Esophagus squamous epithelium (tissue), 5 donors: ENCODE results near the gene HMGCL. TPM values are rescaled to one million over a fixed set of nuclear protein-coding genes. Genes with fewer than 3 reads are reported as not detected.
"Not testable (repeated sequence)": the region's sequence is repeated elsewhere in the genome, so short reads cannot be mapped to it uniquely, and the experiment has no call there.

Experiments used
- DNase-seq: peaks from one replicate; lab custom pipeline; 2025; lab: John Stamatoyannopoulos, UW
- H3K27ac ChIP-seq, 4 donors: fragments of 200-600 bp; sonication (generic); one replicate each; pipeline ENCODE4 v1.5.1; 2016 to 2019; ENCODE audit warnings: mild to moderate bottlenecking in 1 of 4
- H3K27me3 ChIP-seq, 4 donors: fragments of 200-600 bp; sonication (generic); 1 replicate in 3 of 4; 2 replicates in 1 of 4; pipeline versions ENCODE4 v1.5.1 to v1.6.0; 2017 to 2021; ENCODE audit warnings: antibody characterized with exemption in 1 of 4
- H3K36me3 ChIP-seq, 3 donors: fragments of 200-600 bp; sonication (generic); one replicate each; pipeline ENCODE4 v1.5.1; 2016 to 2019
- H3K4me1 ChIP-seq, 3 donors: fragments of 200-600 bp; sonication (generic); one replicate each; pipeline ENCODE4 v1.5.1; 2017 to 2019
- H3K4me3 ChIP-seq, 4 donors: fragments of 200-600 bp; sonication (generic); 1 replicate in 3 of 4; 2 replicates in 1 of 4; pipeline ENCODE4 v1.5.1; 2016 to 2019; ENCODE audit warnings: mild to moderate bottlenecking in 2 of 4, moderate library complexity in 1 of 4
- H3K9me3 ChIP-seq, 3 donors: fragments of 200-600 bp; sonication (generic); one replicate each; pipeline ENCODE4 v1.5.1; 2016 to 2019
- CTCF ChIP-seq, 6 experiments: fragments of 450-650 bp in 4 of 6; fragments of 200-600 bp in 2 of 6; sonication (generic) in 2 of 6; IDR thresholded peaks; one replicate each; pipeline ENCODE4 v1.5.1; 2016 to 2019; ENCODE audit warnings: antibody characterized with exemption in 6 of 6, mild to moderate bottlenecking in 4 of 6, moderate library complexity in 4 of 6
- POLR2A ChIP-seq, 4 donors: fragments of 450-650 bp; IDR thresholded peaks; one replicate each; pipeline ENCODE4 v1.6.1; 2017; ENCODE audit warnings: antibody characterized with exemption in 4 of 4, mild to moderate bottlenecking in 4 of 4, moderate library complexity in 3 of 4
- WGBS, 2 donors: methylation state at CpG; one replicate each; pipeline ENCODE4 v1.1.5; 2018; 5-methylcytosine and 5-hydroxymethylcytosine counted together
- intact Hi-C: fragments of 100-400 bp; cut with DNase I; formaldehyde crosslinking; loops from one replicate; pipeline ENCODE4 v1.15.0; 2022
- total RNA-seq, 4 donors: library from RNA; depleted of rRNA; stranded (reverse); fragments of >200 nt; gene quantifications; one replicate each; pipeline ENCODE4 v1.1.0, GENCODE V29; 2016
- donor health status: DM: yes; HTN: yes; CAD: no.

HMGCL gene
- total RNA-seq, 4 donors from 2014 or later, result 14.3 to 38.9 (median 26.6) TPM

- Histone ChIP-seq H3K9me3 (no peaks in the 10 kb centered on the region), H3K4me1 (peaks cover 32 to 70% (median 32%) of the 10 kb centered on the region in 3 donors), H3K36me3 (peaks cover 11 to 63% (median 30%) of the 10 kb centered on the region in 3 donors), H3K4me3 (no peak overlapping the region), H3K27me3 (no peaks in the 10 kb centered on the region), H3K27ac (peak overlapping the region in 1 of 4 donors; percentile 5)
- no peak for DNase-seq
- intact Hi-C loops, result no loop called here
- 54% methylated on average over 2 of the region's 16 CpGs; no CpG with 5 or more reads in 1 of the 2 donors for WGBS, 2 donors
- no peak for TF ChIP-seq CTCF (IDR thresholded peaks at IDR 0.05)
These were observed 29.4 kb downstream of the HMGCL start for GRCh38 chr1:23795676-23796465.

- H3K27ac ChIP-seq, H3K4me3 ChIP-seq, DNase-seq, H3K9me3 ChIP-seq, H3K27me3 ChIP-seq, intact Hi-C loops: not testable (repeated sequence)
- Histone ChIP-seq H3K4me1 (peaks cover 32 to 74% (median 37%) of the 10 kb centered on the region in 3 donors), H3K36me3 (peaks cover 11 to 63% (median 30%) of the 10 kb centered on the region in 3 donors)
- WGBS, 2 donors, result 87 to 91% methylated on average over 3 to 5 of the region's 9 CpGs
These were observed 30.5 kb downstream of the HMGCL start for GRCh38 chr1:23794732-23795182.

GRCh38 chr1:23793861-23794731, 31.1 kb downstream of the HMGCL start:
- Histone ChIP-seq H3K27me3 (no peaks in the 10 kb centered on the region), H3K27ac (peak overlapping the region in 2 of 4 donors; percentile 16 to 29), H3K4me3 (no peak overlapping the region), H3K36me3 (peaks cover 11 to 66% (median 30%) of the 10 kb centered on the region in 3 donors), H3K9me3 (no peaks in the 10 kb centered on the region), H3K4me1 (peaks cover 30 to 67% (median 30%) of the 10 kb centered on the region in 3 donors)
- intact Hi-C loops, result no loop called here
- 60 to 72% methylated on average over 2 to 8 of the region's 21 CpGs for WGBS, 2 donors
- no peak for DNase-seq
- TF ChIP-seq POLR2A (IDR thresholded peaks at IDR 0.05), result no peak
- TF ChIP-seq CTCF (IDR thresholded peaks at IDR 0.05), result no peak

DNA sequence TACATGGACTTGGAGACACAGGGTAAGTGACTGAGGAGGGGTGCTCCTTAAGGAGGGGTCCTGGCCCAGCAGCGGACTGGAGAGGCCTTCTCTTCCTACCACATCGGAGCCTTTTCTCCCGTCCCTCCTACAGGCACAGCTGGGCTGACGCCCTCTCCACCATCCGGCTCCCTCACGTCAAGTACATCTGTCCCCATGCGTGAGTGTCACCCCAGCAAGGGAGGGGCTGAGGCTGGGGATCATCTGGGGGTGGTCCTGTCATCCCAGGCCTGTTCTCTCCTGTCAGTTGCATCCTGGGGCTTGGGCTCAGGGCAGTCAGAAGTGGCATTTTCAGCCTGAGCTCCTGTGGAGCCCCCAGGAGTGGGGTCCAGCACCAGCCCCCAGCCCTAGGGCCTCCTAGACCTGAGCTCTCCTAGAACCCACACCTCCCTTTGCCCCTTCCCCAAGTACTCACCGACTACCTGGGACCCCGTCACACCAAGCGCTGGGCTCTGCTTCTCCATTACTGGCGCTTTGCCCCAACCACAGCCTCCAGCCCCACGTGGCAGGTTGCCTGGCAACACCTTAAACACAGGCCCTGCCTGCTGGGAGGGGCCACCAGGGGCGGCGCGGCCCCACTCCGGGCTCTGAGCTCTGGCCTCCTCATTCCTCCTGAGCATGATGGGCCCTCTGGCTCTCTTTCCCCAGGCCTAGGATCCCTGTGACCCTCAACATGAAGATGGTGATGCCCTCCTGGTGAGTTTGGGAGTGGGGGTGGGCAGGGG, 32.0 kb downstream of the HMGCL start:
- Histone ChIP-seq H3K9me3 (no peaks in the 10 kb centered on the region), H3K4me1 (peaks cover 21 to 58% (median 26%) of the 10 kb centered on the region in 3 donors), H3K27ac (peak overlapping the region in 2 of 4 donors; percentile 16 to 90), H3K27me3 (no peaks in the 10 kb centered on the region), H3K36me3 (peaks cover 11 to 68% (median 30%) of the 10 kb centered on the region in 3 donors), H3K4me3 (peak overlapping the region in 1 of 4 donors; percentile 89)
- intact Hi-C loops, result no loop called here
- WGBS, 2 donors, result 68 to 77% methylated on average over 7 to 11 of the region's 16 CpGs
- DNase-seq, result no peak
- TF ChIP-seq CTCF (IDR thresholded peaks at IDR 0.05) (no peak), POLR2A (IDR thresholded peaks at IDR 0.05) (no peak)
